HG02981 (cell line): ENCODE results near the gene SGMS1.

Experiments used
- ATAC-seq: cut with Tn5 transposase; IDR thresholded peaks from one replicate; pipeline ENCODE4 v1.9.1; 2021; ENCODE audit warnings: mild to moderate bottlenecking, moderate library complexity; ENCODE audit not compliant: unreplicated experiment

Gene SGMS1

GRCh38 chr10:50613726-50614443 is 9.9 kb downstream of the SGMS1 start:
- no peak for ATAC-seq

DNA sequence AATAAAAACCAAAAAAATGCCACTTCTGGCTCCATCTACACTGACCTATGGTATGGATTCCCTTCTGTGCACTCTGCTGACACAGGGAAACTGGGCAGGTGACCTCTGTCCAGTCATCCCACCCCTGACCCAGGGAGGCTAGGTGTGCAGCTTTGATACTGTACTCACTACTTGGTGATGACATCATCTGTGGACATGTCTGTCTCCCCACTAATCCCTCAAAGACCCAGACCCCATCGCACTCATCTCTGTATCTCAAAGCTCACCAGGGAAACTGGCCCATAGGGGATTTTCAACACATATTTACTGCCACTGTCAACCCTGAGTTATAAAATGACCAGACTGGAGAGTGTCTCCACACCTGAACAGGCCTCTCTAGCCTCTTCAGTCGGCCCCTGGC is 10.6 kb downstream of the SGMS1 start:
- ATAC-seq: peak; percentile 67

- no peak for ATAC-seq
Measured at GRCh38 chr10:50610368-50610767, 13.4 kb downstream of the SGMS1 start.

DNA sequence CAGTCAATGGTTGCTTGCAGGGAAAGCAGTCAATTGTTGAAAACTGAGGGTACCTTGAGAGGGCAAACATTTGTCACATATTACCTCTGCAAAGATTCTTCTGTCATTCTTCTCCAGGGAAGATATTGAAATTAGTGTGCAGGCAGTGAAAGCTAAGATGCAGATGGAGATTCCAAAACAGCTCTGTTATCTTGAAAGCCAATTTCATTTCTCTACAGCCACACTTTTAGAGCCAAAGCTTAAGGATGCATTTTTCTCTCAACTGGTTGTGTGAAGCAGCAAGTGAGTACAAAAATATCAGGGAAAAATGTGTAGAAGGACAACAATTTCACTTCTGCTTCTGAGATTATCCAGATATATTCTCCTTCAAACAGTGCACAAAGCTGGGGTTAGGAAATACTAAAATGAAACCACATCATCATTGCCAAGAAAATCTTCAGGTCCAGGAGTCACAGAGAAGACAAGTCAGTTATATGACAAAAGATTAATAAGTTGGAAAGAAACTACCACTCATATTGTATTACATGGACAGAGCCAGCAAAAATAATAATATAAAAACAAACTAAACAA is 16.3 kb downstream of the SGMS1 start:
- ATAC-seq: no peak

DNA sequence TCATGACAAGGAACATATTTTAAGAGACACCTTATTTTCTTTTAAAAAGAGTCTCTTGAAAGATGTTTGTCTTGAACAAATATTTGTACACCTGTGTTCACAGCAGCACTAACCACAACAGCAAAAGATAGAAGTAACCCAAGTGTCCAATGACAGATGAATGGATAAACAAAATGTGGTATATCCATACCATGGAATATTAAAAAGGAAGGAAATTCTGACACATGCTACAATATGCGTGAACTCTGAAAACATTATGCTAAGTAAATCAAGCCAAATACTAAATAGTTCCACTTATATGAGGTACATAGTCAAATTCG is 17.8 kb downstream of the SGMS1 start:
- no peak for ATAC-seq

DNA sequence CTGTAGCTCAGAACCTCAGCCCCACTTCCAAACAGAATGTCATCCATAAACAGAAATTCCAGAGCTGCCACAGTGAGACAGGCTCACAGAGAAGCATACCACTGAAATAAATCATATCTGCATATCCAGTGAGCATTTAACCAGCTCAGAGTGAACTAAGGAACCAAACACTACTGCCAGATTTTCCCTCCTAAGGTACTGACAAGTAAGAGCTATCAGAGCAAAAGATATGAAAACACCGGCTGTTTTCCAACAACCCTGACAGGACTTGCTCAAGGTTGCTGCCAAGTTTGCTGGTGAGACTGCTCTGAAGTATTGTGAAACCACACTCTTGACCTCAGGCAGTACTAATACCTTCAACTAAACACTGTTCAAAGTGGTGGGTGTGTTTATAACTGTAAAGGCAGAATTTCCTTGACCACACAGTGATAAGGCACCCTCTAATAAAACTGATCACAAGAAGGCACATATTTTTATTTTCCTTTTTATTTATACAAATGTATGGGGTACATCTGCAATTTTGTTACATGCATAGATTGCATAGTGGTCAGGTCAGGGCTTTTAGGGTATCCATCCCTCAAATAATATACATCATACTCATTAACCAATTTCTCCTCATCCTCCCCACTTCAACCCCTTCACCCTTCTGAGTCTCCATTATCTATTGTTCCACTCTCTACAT is 18.3 kb downstream of the SGMS1 start:
- ATAC-seq: peak; percentile 69

DNA sequence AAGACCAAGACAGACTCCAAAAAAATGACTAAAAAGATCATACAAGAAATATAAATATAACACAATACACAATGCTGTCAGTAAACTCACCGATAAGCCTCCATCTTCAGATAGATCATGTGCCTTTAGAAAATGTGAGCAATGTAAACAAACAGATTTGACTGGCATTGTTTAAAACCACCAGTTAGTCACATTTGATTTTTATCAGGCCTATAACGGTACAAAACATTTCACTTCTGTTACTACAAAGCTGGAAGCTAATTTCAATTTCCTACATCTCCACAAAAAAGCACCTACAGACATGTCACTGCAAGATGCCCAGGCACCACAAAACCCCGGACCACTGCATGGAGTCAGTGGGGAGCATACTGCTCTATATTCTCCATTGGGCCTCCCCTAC is 18.9 kb downstream of the SGMS1 start:
- no peak for ATAC-seq

DNA sequence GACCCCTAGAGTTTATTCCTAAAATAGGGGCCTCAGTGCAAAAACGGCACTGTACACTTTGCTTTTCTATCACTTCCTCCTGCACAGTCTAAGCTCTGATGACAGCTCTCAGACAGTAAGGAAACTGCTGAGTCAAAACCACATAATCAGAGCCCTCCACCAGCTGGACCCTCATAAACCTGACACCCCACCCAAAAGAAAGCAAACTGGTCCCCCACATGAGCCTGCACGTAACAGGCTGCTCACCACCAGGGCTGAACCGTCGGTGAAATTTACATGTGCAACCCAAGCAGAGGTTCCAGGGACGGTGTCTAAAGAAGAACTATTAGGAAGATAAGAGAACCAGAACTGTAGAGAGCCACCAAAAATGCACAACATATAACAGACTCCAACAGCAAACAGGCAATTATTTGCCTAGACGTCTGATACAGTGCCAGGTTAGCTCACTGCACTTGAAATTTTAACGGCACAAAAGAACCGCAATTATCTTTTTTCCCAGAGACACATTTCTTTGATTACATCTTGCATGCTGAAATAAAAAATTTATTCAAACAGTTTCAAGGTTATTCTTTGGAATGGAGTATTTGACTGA is 19.6 kb downstream of the SGMS1 start:
- peak; percentile 41 for ATAC-seq

DNA sequence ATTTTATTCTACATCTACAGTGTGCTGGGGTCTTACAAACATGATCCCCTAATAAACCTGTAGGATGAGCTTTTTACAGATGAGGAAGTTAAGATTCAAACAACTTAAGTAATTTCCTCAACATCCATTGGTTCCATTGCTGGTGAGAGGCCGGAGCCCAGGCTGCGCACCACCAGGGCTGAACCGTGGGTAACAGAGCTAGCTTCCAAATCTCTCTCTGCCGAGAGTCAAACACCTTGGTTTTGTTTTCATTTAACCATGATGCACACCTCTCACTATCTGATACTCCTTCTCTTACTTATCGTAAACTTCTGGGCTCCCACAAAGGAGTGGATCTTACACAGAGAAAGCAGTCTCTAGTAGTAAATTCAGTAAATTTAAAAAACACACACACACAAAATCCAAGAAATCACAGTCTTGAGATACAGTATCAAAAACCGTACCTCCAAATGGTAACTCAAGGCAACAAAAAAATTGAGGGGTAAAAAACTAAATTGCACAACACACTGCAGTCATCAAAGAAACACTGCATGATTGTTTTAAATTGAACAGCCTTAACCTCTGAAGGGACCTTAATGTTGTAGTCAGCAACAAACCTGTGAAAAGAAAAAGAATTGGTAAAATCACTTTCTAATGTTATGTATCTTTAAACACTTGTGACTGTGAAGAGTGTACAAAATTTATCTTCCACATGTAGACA is 20.5 kb downstream of the SGMS1 start:
- ATAC-seq: no peak

GRCh38 chr10:50601974-50602373 is 21.8 kb downstream of the SGMS1 start:
- no peak for ATAC-seq

- ATAC-seq: no peak
Measured at GRCh38 chr10:50600831-50601477, 22.8 kb downstream of the SGMS1 start.

- ATAC-seq: no peak
Measured at GRCh38 chr10:50600286-50600685, 23.5 kb downstream of the SGMS1 start.

DNA sequence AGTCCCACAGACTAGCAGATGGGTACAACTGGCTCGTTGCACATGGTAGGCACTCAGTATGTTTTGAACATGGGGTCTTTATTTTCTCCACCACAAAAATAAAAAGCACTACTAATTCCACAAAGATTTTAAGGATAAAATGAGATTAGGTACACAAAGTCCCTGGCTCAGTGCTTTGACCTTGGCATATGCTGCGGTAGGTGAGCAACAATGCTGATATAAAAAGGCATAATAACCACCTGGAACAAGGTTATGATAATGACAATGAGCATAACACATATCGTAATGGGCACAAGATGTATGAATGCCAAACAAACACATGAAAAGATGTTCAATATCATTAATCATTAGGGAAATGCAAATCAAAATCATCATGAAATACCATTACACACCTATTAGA is 26.9 kb downstream of the SGMS1 start:
- ATAC-seq: no peak

GRCh38 chr10:50596456-50596855 is 27.3 kb downstream of the SGMS1 start:
- no peak for ATAC-seq

GRCh38 chr10:50595785-50596184 is 28.0 kb downstream of the SGMS1 start:
- ATAC-seq: no peak

- no peak for ATAC-seq
Measured at GRCh38 chr10:50593523-50594376, 30.0 kb downstream of the SGMS1 start.

DNA sequence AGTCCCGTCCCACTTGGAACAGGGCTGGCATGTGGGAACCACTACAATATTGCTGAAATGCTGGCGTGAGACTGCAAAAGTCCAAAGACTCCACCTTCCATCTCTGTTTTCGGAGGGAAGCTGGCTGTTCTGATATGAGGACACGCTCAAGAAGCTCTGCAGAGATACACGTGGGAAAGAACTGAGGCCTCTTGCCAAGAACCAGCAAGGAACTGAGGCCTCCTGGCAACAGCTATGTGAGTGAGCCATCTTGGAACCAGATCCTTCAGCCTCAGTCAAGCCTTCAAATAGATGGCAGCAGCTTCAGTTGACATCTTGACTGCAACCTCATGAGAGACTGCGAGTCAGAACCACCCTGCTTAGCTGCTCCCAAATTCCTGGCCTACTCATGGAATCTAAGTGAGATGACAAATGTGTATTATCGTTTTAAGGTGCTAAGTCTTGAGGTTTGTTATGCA is 30.8 kb downstream of the SGMS1 start:
- ATAC-seq: no peak

DNA sequence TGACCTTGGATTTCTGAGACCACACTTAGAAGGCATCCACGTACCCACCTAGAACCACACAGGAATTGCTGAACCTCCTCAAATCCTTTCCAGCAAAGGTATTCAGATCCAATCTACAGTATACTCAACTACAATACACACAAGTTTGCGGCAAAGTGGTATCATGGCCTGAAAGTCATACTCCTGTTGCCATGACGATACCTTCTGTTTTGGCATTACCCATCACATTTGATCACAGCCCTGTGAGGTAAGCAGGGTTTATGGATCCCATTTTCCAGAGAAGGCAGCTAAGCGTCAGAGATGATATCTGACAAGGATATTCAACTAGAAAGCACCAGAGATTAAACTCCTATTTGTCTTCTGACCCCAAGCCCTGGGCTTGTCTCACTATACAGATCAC is 32.8 kb downstream of the SGMS1 start:
- no peak for ATAC-seq

- no peak for ATAC-seq
Measured at GRCh38 chr10:50586740-50587088, 37.0 kb downstream of the SGMS1 start.
